ENCODE results near the gene MAPK4. TPM values are rescaled to one million over a fixed set of nuclear protein-coding genes. Genes with fewer than 3 reads are reported as not detected.

The MAPK4 gene
- total RNA-seq, 1 experiment from 2014 or later: not detected

DNA sequence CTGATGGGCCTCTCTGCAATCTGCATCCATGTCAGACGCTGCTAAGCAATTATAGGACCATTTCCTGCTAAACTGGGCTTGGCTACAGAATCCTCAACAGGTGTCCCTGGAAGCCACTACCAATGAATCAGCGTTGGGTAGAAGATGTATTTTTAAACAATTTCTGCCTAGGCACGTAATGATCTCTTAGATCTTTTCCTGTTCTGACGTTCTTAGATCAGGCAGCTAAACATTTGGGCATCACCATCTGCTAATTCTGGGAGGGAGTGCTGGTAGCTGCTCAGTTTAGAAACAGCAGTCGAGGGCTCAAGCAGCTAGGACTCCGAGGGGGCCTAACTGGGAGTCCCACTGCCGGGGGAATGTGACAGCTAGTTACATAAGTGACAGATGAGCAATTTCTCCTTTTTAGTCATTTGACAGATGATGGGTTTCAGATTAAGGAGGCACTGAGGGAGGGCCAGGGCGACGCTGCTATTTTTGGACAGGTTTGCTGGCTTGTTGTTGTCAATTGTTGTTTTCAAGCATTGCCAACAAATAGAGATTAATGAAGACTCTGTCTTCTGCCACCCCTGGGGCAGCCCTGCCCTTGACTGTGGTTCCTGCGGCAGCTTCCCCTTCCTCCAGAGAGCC, 167.2 kb downstream of the MAPK4 start:
- Histone ChIP-seq H4K20me1 (ENCODE audit: insufficient read depth) (no peaks in the 10 kb centered on the region), H3K36me3 (ENCODE audit: low read depth) (no peaks in the 10 kb centered on the region), H3K79me2 (ENCODE audit: low read depth) (no peaks in the 10 kb centered on the region), H3K4me3 (no peak overlapping the region), H3K4me2 (no peak overlapping the region), H3K9me3 (ENCODE audit: insufficient read depth, low read depth) (no peaks in the 10 kb centered on the region), H3K4me1 (replicated peaks; ENCODE audit: insufficient read depth) (no peaks in the 10 kb centered on the region), H2AFZ (no peak overlapping the region), H3K27ac (no peak overlapping the region), H3F3A (ENCODE audit: insufficient read depth, low read depth) (no peaks in the 10 kb centered on the region), H3K27me3 (ENCODE audit: insufficient read depth, low read depth) (no peaks in the 10 kb centered on the region), H3K9me2 (ENCODE audit: insufficient read depth) (no peaks in the 10 kb centered on the region)
- TF ChIP-seq EZH2 (IDR thresholded peaks at IDR 0.05; ENCODE audit: low read depth): no peak
- TF ChIP-seq, protein P1, sequence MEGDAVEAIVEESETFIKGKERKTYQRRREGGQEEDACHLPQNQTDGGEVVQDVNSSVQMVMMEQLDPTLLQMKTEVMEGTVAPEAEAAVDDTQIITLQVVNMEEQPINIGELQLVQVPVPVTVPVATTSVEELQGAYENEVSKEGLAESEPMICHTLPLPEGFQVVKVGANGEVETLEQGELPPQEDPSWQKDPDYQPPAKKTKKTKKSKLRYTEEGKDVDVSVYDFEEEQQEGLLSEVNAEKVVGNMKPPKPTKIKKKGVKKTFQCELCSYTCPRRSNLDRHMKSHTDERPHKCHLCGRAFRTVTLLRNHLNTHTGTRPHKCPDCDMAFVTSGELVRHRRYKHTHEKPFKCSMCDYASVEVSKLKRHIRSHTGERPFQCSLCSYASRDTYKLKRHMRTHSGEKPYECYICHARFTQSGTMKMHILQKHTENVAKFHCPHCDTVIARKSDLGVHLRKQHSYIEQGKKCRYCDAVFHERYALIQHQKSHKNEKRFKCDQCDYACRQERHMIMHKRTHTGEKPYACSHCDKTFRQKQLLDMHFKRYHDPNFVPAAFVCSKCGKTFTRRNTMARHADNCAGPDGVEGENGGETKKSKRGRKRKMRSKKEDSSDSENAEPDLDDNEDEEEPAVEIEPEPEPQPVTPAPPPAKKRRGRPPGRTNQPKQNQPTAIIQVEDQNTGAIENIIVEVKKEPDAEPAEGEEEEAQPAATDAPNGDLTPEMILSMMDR (conservative IDR thresholded peaks at IDR 0.05): no peak
- ChIA-PET POLR2A (ENCODE audit: unreplicated experiment) (no interaction called here), CTCF (no interaction called here)
- no peak for DNase-seq
- BruUV-seq (replicated peaks): no TSS peak
- intact Hi-C loops (cut with micrococcal nuclease; ENCODE audit: unreplicated experiment): no loop called here

DNA sequence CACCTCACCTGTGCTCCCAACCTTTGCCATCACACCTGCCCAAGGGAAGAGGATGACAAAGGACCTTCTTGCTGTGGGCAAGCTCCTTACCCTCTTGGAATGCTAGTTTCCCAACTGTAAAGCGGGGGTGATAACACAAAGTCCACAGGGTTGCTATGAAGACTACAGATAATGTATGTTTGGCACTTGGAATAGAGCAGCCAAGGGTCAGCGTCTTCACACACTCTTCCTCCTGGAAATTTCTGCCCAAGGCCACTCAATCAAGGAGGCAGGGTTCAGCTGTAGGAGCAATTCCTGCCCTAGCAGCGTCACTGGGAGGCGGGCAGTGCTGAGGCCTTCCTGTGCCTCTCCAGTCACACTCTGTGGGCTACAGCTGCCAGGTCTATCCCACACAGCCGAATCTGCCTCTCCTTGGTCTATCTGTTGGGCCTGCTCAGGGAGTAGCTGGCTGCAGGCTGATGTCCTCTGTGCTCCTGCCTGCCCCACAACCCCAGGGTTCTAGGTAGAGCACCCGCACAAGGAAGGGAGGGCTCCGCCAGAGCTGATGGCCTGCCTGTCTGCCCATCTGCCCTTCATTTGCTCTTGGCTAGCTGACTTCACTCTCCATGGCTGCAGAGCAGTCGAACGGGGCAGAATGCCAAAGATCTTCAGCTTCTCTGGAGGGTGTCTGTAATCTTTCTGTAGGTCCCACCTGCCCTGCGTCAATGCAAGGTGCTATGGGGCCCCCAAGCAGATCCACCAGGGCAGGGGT, 168.0 kb downstream of the MAPK4 start:
- no peak for TF ChIP-seq EZH2 (IDR thresholded peaks at IDR 0.05; ENCODE audit: low read depth)
- TF ChIP-seq, protein P1 (conservative IDR thresholded peaks at IDR 0.05): no peak
- CTCF ChIA-PET: no interaction called here

GRCh38 chr18:50729376-50729775, 169.5 kb downstream of the MAPK4 start:
- H4K20me1 ChIP-seq (ENCODE audit: insufficient read depth): no peaks in the 10 kb centered on the region
- CTCF ChIA-PET: no interaction called here
- no peaks in the 10 kb centered on the region for H3K27me3 ChIP-seq (ENCODE audit: insufficient read depth, low read depth)
- H3K9me2 ChIP-seq (ENCODE audit: insufficient read depth): no peaks in the 10 kb centered on the region
- no peak overlapping the region for H3K4me3 ChIP-seq
- TF ChIP-seq EZH2 (IDR thresholded peaks at IDR 0.05; ENCODE audit: low read depth): no peak
- no peak overlapping the region for H3K4me2 ChIP-seq
- no peak for DNase-seq
- no peaks in the 10 kb centered on the region for H3K4me1 ChIP-seq (replicated peaks; ENCODE audit: insufficient read depth)
- H3K27ac ChIP-seq: no peak overlapping the region
- POLR2A ChIA-PET (ENCODE audit: unreplicated experiment): no interaction called here
- H2AFZ ChIP-seq: no peak overlapping the region
- BruUV-seq (replicated peaks): no TSS peak
- H3F3A ChIP-seq (ENCODE audit: insufficient read depth, low read depth): no peaks in the 10 kb centered on the region
- no peaks in the 10 kb centered on the region for H3K36me3 ChIP-seq (ENCODE audit: low read depth)
- no peaks in the 10 kb centered on the region for H3K79me2 ChIP-seq (ENCODE audit: low read depth)
- H3K9me3 ChIP-seq (ENCODE audit: insufficient read depth, low read depth): no peaks in the 10 kb centered on the region
- intact Hi-C loops (cut with micrococcal nuclease; ENCODE audit: unreplicated experiment): no loop called here

More for the DNA sequence above, 168.0 kb downstream of the MAPK4 start:
- Histone ChIP-seq H3K9me3 (ENCODE audit: insufficient read depth, low read depth) (no peaks in the 10 kb centered on the region), H3K4me1 (replicated peaks; ENCODE audit: insufficient read depth) (no peaks in the 10 kb centered on the region), H3K9me2 (ENCODE audit: insufficient read depth) (no peaks in the 10 kb centered on the region), H3F3A (ENCODE audit: insufficient read depth, low read depth) (no peaks in the 10 kb centered on the region), H3K4me3 (no peak overlapping the region), H3K4me2 (no peak overlapping the region), H3K27ac (no peak overlapping the region), H4K20me1 (ENCODE audit: insufficient read depth) (no peaks in the 10 kb centered on the region), H3K27me3 (ENCODE audit: insufficient read depth, low read depth) (no peaks in the 10 kb centered on the region), H3K36me3 (ENCODE audit: low read depth) (no peaks in the 10 kb centered on the region), H3K79me2 (ENCODE audit: low read depth) (no peaks in the 10 kb centered on the region), H2AFZ (no peak overlapping the region)
- no peak for DNase-seq
- intact Hi-C loops (cut with micrococcal nuclease; ENCODE audit: unreplicated experiment): no loop called here
- BruUV-seq (replicated peaks): no TSS peak
- POLR2A ChIA-PET (ENCODE audit: unreplicated experiment): no interaction called here
